GM18519 (cell line): ENCODE data around the gene REST.
A peak's percentile ranks its signal among the peaks of the same experiment; 100 is the strongest.
"Not testable (repeated sequence)": the region's sequence is repeated elsewhere in the genome, so short reads cannot be mapped to it uniquely, and the experiment has no call there.

ENCODE experiments used
- ATAC-seq: cut with Tn5 transposase; IDR thresholded peaks from one replicate; pipeline ENCODE4 v1.9.1; 2021; ENCODE audit warnings: mild to moderate bottlenecking, moderate library complexity; ENCODE audit not compliant: unreplicated experiment, low FRiP score

The REST gene

DNA sequence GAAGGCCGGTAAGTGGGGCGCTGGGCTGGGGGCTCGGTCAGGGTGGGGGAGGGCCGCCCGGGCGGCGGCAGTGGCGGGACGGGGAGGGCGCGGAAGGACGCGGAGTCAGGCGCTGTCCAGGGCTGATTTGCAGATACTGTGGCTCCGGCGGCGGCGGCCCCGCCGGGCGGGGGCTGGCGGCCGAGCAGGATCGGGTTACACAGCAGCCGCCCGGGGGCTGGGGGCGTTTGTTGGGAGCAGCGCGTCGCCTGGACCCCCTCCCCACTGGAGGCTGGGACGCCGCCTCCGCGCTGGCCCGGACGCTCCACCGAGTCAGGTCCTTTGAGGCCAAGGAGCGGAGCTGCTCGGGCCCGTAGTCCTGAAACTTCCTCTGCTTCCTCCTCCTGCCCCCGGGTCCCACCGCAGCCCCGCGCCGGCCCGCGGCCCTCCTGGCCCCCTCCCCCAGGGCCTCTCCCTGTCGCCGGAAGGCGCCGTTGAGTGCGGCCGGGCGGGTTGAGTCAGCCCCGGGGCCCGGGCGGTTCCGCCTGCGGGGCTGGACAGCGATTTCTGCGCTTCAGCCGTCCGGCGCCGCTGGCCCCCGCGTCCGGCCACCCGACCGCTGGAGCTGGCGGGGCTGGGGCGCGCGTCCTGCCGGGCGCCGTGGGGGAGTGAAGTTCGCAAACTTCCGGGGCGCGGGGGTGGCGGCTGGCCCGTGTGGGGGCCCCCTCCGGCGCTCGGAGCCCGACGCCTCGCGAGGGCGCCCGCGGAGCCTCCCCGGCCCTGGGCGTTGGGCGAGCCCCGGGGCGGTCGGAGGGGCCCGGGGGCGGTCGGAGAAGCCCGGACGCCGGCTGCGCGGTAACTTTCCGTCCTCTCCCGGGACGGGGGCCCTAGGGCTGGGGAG, 746 bp downstream of the REST start:
- ATAC-seq: peak; percentile 40

GRCh38 chr4:56909086-56909894, 1.6 kb downstream of the REST start:
- peak; percentile 19 for ATAC-seq

DNA sequence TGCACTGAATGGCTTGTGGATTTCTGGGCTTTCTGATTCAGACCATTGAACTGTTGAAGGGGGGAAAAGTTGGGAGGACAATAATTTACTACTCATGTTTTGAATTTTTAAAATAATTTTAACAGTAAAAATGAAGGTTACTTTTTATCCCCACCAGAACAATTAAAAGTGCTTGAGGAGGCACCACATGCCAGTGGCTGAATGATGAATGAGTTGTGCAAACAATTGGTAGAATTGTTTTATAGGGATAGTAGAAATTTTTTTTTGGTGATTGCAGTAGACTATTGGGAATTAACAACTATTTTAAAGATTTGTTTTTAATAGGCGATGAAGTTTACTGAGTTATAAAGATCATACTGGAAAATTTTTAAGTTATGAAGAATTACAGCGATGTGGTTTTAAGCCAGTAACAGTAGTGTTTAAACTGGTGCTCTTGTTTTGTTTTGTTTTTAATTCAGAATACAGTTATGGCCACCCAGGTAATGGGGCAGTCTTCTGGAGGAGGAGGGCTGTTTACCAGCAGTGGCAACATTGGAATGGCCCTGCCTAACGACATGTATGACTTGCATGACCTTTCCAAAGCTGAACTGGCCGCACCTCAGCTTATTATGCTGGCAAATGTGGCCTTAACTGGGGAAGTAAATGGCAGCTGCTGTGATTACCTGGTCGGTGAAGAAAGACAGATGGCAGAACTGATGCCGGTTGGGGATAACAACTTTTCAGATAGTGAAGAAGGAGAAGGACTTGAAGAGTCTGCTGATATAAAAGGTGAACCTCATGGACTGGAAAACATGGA, 2.7 kb downstream of the REST start:
- ATAC-seq: no peak

- no peak for ATAC-seq
These were observed 6.6 kb downstream of the REST start for GRCh38 chr4:56914336-56914735.

GRCh38 chr4:56914977-56915376, 7.3 kb downstream of the REST start:
- not testable (repeated sequence) for ATAC-seq

DNA sequence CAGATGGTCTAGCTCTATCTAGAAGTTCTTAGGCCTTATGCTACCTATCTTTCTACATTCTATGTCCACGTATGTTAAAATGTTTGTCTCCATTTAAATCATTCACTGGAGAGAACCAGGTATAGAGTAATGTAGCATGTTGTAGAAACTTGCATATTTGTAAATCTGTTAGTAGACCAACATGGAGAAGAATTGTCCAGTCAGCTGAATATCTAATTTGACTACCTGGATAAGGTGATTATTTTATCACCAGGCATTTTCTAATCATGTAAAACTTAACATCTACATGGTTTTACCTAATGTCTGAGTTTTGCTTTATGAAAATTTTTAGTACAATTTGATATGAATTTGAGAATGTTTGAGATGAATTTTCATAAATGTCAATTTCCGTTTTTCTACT, 19.5 kb downstream of the REST start:
- ATAC-seq: no peak

GRCh38 chr4:56930638-56931037, 22.9 kb downstream of the REST start:
- no peak for ATAC-seq

DNA sequence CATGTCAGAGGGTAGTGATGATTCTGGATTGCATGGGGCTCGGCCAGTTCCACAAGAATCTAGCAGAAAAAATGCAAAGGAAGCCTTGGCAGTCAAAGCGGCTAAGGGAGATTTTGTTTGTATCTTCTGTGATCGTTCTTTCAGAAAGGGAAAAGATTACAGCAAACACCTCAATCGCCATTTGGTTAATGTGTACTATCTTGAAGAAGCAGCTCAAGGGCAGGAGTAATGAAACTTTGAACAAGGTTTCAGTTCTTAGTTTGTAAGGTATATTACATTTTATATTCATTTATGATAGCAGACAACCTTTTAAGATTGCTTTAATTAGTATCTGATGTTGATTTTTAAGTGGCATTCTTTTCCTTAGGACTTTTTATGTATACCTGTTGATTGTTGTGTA, 24.2 kb downstream of the REST start:
- ATAC-seq: no peak

DNA sequence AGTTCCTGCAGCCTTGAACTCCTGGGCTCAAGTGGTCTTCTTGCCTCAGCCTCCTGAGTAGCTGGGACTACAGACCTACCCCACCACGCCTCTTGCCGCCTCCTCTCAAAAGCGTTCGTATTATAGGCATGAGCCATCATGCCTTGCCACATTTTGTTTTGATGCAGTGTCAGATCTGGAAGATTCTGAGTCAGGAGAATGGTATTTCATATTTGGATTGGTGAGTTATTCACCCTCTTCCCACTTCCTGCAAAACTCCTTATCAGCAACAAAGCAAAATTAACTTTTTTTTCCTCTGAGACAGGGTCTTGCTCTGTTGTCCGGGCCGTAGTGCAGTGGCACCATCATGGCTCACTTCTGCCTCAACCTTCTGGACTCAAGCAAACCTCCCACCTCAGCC, 29.6 kb downstream of the REST start:
- ATAC-seq: no peak

DNA sequence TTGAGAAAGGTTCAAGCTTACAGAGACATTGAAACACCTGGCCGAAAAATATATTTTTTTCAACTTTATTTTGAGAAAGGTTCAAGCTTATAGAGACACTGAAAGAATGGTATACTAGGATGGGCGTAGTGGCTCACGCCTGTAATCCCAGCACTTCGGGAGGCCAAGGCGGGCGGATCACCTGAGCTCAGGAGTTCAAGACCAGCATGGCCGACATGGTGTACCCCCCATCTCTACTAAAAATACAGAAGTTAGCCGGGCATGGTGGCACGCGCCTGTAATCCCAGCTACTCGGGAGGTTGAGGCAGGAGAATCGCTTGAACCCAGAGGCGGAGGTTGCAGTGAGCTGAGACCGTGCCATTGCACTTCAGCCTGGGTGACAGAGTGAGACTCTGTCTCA, 32.1 kb downstream of the REST start:
- not testable (repeated sequence) for ATAC-seq

GRCh38 chr4:56940403-56940802, 32.7 kb downstream of the REST start:
- no peak for ATAC-seq

GRCh38 chr4:56940971-56941370, 33.3 kb downstream of the REST start:
- ATAC-seq: no peak

DNA sequence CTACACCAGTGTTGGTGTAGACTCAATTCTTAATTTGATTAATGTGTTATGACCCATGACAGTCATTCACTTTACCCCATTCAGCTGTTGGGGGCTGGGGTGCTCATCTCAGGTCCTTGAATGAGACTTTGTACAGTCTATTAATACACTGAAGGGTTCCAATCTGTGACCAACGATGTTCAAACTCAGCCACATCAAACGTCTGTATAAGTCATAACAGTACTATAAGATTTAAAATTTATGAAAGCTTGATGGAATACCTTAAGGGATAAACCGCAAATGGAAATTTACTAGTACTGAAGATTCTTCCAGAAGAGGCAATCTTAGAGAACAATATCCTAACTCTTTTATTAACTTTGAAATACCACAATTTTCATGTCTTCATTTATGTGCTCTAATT, 33.7 kb downstream of the REST start:
- ATAC-seq: no peak

- ATAC-seq: no peak
These were observed 46.2 kb downstream of the REST start for GRCh38 chr4:56953680-56954520.

DNA sequence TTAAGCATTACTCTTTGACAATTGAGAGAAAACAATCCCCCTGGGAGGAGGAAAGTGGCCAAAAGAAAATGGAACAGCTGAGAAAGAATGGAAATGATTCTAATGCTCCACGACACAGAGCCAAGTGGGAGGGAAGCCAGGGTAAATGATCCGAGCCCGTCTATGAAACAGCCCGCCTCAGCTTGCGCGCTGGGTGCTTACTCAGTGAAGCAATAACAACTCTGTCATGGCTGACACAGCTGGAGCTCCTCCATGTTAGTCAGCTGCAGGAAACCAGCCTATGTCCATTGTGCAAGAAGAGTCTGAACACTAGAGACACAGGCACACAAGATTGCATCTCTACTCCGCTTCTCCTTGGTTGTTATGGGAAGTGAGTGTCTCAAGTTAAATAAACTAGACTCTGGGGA, 50.4 kb downstream of the REST start:
- ATAC-seq: no peak

DNA sequence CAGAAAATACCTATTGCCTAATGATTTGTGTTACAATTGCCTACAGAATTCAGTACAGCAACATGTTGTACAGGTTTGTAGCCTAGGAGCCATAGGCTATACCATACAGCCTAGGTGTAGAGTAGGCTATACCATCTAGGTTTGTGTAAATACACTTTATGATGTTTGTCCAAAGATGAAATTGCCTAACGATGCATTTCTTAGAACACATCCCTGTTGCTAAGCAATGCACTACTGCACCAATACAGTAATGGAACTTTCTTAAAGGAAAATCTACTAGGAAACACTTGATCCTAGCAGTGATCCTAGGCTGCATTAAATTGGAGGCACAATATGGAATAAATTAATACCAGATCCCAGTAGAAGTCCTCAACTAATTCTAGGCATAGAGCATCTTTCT, 51.4 kb downstream of the REST start:
- no peak for ATAC-seq

- ATAC-seq: no peak
These were observed 53.4 kb downstream of the REST start for GRCh38 chr4:56961107-56961500.

- ATAC-seq: no peak
These were observed 63.7 kb downstream of the REST start for GRCh38 chr4:56971383-56971782.

DNA sequence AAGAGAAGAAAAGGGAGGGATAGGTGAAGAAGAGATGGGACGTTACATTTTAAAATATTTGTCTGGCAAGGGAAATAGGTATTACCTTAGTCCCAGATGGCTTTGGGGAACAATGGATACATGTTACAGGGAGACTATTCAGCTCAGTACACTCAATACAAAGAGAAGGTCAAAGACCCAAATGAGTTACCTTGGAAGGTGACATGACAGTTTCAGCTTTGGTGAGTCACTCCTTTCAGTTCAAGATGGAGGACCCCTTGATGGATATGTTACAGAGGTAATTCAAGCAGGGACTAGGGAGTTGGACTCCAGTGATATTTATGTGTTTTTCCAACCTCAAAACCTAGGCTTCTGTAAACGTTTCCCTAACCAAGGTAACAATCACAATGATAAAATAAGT, 64.7 kb downstream of the REST start:
- no peak for ATAC-seq

- no peak for ATAC-seq
These were observed 65.1 kb downstream of the REST start for GRCh38 chr4:56972809-56973208.
